NCI-H2107 treated with DMSO at 0.1 percent for 48 hours (cell line): Measurements from ENCODE around the gene HCN1.
A peak's percentile ranks its signal among the peaks of the same experiment; 100 is the strongest.
"Not testable (repeated sequence)": the region's sequence is repeated elsewhere in the genome, so short reads cannot be mapped to it uniquely, and the experiment has no call there.

Source experiments
- DNase-seq: peaks from one replicate; lab custom pipeline; 2025; ENCODE audit not compliant: unreplicated experiment; lab: John Stamatoyannopoulos, UW

The HCN1 gene

DNA sequence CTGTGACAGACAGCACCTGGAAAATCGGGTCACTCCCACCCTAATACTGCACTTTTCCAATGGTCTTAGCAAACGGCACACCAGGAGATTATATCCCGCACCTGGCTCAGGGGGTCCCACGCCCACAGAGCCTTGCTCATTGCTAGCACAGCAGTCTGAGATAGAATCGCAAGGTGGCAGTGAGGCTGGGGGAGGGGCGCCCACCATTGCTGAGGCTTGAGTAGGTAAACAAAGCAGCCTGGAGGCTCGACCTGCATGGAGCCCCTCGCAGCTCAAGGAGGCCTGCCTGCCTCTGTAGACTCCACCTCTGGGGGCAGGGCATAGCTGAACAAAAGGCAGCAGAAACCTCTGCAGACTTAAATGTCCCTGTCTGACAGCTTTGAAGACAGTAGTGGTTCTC lies 383.6 kb downstream of the HCN1 start:
- DNase-seq: not testable (repeated sequence)

DNA sequence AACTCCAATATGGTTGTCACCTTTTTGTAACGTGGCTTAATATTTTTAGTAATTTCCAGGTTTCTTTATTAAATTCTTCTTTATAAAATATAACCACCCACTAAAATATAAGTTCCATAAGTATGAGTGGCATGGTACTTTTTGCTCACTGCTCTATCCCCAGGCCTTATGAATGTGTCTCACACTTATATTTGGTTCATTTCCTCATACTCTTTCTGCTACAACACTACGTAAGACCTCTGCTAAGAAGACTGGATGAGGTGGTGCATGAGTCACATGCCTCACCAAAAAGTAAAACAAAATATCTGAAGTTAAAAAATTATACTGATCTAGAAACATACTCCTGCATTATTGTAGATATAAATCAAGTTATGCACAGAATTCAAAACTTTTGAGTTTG lies 400.9 kb downstream of the HCN1 start:
- DNase-seq: no peak

- DNase-seq: no peak
Measured at GRCh38 chr5:45288746-45289145, 407.4 kb downstream of the HCN1 start.

DNA sequence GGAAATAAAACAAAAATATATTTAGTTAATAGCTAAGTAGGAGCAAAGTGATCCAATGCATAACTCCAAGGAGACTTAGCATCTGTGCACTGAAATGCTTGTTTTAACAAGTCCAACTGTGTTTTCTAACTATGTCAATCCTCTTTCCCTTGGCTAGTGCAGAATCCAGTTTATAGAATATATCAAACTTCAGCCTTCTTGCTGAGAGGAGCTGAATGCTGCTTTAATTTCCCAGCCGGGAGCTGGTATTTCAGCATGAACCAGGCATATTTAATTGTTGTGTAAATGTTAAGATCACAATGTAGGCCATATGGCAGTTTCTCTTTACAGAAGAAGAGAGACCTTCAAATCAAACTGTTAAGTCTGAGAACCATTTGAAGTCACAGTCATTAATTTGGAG lies 411.7 kb downstream of the HCN1 start:
- no peak for DNase-seq

GRCh38 chr5:45281081-45281480 lies 415.1 kb downstream of the HCN1 start:
- DNase-seq: no peak

DNA sequence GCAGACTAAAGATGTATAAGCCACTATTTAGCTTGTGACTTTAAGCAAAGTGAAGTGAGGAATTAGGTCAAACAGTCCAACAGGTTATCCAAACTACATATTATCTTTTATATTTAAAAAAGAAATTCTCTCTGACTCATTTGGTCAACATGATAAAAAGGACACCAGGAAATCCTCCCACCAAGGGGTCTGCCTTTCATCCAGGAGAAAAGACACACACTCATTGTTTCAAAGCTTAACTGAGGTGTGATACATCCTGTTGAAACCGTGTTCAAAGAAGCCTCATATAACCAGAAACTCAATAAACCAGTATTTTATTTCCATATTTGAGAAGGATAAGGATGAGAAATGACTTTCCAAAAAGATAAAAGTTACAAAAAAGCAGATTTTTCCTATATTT lies 417.1 kb downstream of the HCN1 start:
- no peak for DNase-seq

DNA sequence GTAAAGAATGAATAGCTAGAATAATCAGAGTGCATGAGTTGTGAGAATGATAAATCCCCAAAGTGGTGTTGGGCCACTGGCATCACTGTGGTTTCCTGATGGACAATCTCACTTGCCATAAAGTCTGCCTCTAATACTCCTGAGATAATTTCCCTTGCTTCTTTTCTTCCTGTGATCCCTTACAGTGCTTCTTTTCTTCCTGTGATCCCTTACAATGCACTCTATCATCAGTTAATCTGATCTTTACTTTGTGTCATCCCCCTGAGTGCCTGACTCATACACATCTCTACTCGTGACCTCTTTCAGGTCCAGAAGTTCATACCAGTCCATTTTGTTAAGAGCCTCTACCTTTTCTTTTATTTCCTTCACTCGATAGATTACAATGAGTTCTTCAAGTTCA lies 418.3 kb downstream of the HCN1 start:
- DNase-seq: no peak

DNA sequence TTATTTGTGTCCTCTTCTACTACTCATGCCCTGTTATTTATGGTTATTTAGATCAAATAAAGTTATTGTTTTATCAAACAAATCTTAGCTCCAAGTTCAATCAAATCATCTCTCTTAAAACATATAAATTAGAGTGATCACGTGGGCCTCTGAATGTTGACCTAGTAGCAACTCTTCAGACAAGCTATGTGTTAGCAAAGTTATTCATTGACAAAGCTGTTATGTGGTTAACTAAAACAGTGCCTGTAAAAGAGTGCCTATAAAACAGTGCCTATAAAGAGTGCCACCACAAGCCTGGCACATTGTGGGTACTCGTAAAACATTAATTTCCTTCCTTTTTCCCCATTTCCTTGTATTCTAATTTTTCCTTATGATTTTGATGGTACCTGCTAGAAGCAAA lies 421.9 kb downstream of the HCN1 start:
- DNase-seq: no peak

- DNase-seq: no peak
Measured at GRCh38 chr5:45271626-45272025, 424.6 kb downstream of the HCN1 start.

- DNase-seq: no peak
Measured at GRCh38 chr5:45264447-45264846, 431.7 kb downstream of the HCN1 start.

DNA sequence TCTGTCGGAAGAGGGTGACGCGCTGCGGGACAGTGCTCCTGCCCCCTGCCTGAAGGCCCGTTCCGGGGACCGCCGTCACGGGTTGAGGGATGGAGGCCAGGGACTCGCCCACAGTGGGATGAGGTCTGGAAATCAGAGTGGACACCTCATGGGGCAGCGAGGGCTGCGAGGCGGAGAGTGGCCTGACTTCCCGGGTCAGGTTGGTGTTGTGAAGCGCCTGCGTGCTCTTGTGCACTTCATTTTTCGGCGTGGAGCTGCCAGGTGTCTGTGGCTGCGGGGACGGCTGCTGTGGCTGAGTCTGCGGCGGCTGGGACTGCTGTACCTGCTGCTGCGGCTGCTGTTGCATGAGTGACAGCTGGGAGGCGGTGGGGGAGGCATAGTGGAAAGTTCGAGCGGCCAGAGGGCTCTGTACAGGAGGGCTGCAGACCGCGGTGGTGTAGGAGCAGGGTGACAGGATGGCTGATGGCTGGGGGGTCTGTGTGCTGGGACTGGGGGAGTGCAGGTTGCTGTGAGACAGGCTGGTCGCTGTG lies 434.1 kb downstream of the HCN1 start:
- DNase-seq: no peak

GRCh38 chr5:45261125-45261524 lies 435.1 kb downstream of the HCN1 start:
- no peak for DNase-seq

- no peak for DNase-seq
Measured at GRCh38 chr5:45260292-45260691, 435.9 kb downstream of the HCN1 start.

- no peak for DNase-seq
Measured at GRCh38 chr5:45252978-45253377, 443.2 kb downstream of the HCN1 start.

GRCh38 chr5:45252541-45252940 lies 443.6 kb downstream of the HCN1 start:
- DNase-seq: no peak

DNA sequence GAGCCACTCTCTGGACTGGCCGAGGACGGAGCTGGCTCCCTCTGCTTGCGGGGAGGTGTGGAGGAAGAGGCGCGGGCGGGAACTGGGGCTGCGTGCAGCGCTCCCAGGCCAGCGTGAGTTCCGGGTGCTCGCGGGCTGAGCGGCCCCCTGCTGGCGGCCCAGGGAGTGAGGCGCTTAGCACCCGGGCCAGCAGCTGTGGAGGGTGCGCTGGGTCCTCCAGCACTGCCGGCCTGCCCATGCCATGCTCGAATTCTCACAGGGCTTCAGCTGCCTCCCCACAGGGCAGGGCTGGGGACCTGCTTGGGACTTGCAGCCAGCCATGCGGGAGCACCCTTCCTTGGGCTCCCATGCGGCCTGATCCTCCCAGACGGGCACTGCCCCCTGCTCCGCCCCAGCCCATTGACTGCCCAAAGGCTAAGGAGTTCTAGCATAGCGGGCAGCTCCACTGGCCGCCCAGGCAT lies 470.6 kb downstream of the HCN1 start:
- DNase-seq: no peak

GRCh38 chr5:45205403-45205961 lies 490.7 kb downstream of the HCN1 start:
- peak; percentile 61 for DNase-seq
